Stimulated activated CD4-positive, alpha-beta T cell treated with anti-CD3 and anti-CD28 coated beads, Interleukin-4, amount 100 ng/mL, for 4 hours (primary cell): ENCODE data around the gene RAP2C.

Source experiments
- DNase-seq, 2 experiments: peaks; one replicate each; pipeline ENCODE4 v3.0.0-alpha.2; 2020

The RAP2C gene

GRCh38 chrX:132219343-132219768, at the start of gene RAP2C:
Gene RAP2C, minus strand, starts transcription at chrX:132219447. Its CDS starts 2,179 bp downstream, at chrX:132217268.
- peak; percentile 29 to 53 for DNase-seq

- DNase-seq: no peak
These were observed 48.1 kb upstream of the RAP2C start for GRCh38 chrX:132267392-132267791.

GRCh38 chrX:132266583-132267355, 47.5 kb upstream of the RAP2C start:
- DNase-seq: no peak

- DNase-seq: no peak
These were observed 43.9 kb upstream of the RAP2C start for GRCh38 chrX:132263127-132263526.

GRCh38 chrX:132258509-132258908, 39.3 kb upstream of the RAP2C start:
- DNase-seq: no peak

GRCh38 chrX:132257116-132257515, 37.9 kb upstream of the RAP2C start:
- DNase-seq: no peak

GRCh38 chrX:132236121-132236520, 16.9 kb upstream of the RAP2C start:
- no peak for DNase-seq

GRCh38 chrX:132235488-132235887, 16.2 kb upstream of the RAP2C start:
- no peak for DNase-seq

- no peak for DNase-seq
These were observed 12.3 kb upstream of the RAP2C start for GRCh38 chrX:132231587-132231986.

GRCh38 chrX:132227383-132228112, 8.3 kb upstream of the RAP2C start:
- no peak for DNase-seq

GRCh38 chrX:132226169-132226568, 6.9 kb upstream of the RAP2C start:
- no peak for DNase-seq

GRCh38 chrX:132218100-132218812, 991 bp downstream of the RAP2C start:
- DNase-seq: peak; percentile 68 to 80

GRCh38 chrX:132217203-132218073, 1.8 kb downstream of the RAP2C start:
- DNase-seq: peak; percentile 64 to 84

GRCh38 chrX:132216806-132217202, 2.4 kb downstream of the RAP2C start:
- no peak for DNase-seq

GRCh38 chrX:132216283-132216682, 3.0 kb downstream of the RAP2C start:
- DNase-seq: no peak

- no peak for DNase-seq
These were observed 4.7 kb downstream of the RAP2C start for GRCh38 chrX:132214518-132214917.

- no peak for DNase-seq
These were observed 9.7 kb downstream of the RAP2C start for GRCh38 chrX:132209527-132209926.

- DNase-seq: no peak
These were observed 10.8 kb downstream of the RAP2C start for GRCh38 chrX:132208422-132208821.

- no peak for DNase-seq
These were observed 11.3 kb downstream of the RAP2C start for GRCh38 chrX:132207996-132208395.

GRCh38 chrX:132206259-132206658, 13.0 kb downstream of the RAP2C start:
- DNase-seq: no peak

- no peak for DNase-seq
These were observed 14.6 kb downstream of the RAP2C start for GRCh38 chrX:132204629-132205028.

- no peak for DNase-seq
These were observed 18.3 kb downstream of the RAP2C start for GRCh38 chrX:132200976-132201375.

- DNase-seq: no peak
These were observed 19.3 kb downstream of the RAP2C start for GRCh38 chrX:132199941-132200340.
